SKM-1 (cell line): ENCODE measurements around the gene S100G.
"Not testable (repeated sequence)": the region's sequence is repeated elsewhere in the genome, so short reads cannot be mapped to it uniquely, and the experiment has no call there.

ENCODE experiments used
- DNase-seq: peaks from one replicate; lab custom pipeline; 2025; ENCODE audit not compliant: unreplicated experiment; lab: John Stamatoyannopoulos, UW

The S100G gene

GRCh38 chrX:16649858-16650257 is at the start of gene S100G:
S100G (plus strand) TSS chrX:16650158; CDS start chrX:16651007, 849 bp downstream.
- DNase-seq = no peak

- no peak for DNase-seq
These were observed 48.1 kb upstream of the S100G start for GRCh38 chrX:16601885-16602284.

- DNase-seq = not testable (repeated sequence)
These were observed 46.7 kb upstream of the S100G start for GRCh38 chrX:16603235-16603634.

GRCh38 chrX:16603822-16604221 is 46.1 kb upstream of the S100G start:
- DNase-seq = no peak

- no peak for DNase-seq
These were observed 45.6 kb upstream of the S100G start for GRCh38 chrX:16604337-16604736.

DNA sequence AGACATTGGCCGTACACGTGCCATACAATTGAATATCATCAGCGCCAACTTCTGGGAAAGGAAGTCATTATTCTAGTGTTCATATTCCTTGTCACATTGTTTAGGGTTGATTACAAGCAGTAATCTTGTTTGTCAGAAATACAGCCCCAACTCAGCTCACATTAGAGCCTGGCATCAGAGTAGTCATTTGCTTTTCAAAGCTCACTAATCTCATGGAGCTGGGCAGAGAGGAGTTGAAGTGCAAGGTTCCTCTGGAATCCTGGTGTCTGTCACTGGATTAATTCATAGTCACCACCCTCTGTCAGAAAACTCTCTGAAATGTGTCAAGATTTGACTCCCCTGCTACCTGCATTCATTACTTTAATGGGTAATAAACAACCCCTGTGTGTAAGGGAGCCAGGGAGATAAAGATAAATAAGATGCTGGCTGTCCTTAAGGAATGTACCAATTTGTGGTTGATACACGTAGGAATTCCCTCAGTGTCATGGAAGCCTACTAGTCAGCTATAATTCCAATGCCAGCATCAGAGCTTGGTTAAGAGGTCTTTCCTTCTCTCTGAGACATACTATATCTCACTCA is 43.7 kb upstream of the S100G start:
- DNase-seq = no peak

- DNase-seq = no peak
These were observed 39.8 kb upstream of the S100G start for GRCh38 chrX:16610121-16610621.

GRCh38 chrX:16610654-16611053 is 39.3 kb upstream of the S100G start:
- DNase-seq = not testable (repeated sequence)

DNA sequence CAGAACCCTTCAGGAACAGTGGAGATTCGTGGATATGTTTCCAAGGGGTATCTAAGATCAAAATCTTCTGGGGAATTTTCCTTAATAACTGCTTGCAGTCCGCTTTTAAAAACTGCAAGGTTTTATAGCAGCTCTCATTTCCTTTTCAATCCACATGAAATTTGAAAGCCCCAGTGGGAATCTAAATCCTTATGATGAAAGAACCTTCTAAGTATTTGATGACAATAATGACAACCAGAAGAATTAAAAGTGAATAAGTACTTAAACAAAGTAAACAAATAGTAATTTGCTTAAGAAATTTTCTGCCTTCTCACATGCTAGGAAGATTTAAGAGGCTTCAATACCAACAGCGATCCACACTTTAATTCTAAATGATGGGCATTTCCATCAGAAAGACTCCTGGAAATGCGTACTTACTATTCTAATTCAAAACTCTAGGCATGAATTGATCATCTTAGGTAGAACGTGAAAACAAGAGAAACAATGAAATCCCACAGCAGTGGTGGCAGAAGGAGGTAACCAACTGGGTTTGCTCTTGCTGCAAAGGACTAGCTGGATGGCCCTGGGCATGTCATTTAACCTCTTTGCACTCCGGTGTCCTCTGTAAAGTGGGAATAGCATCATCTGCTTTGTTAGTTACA is 37.6 kb upstream of the S100G start:
- DNase-seq = no peak

DNA sequence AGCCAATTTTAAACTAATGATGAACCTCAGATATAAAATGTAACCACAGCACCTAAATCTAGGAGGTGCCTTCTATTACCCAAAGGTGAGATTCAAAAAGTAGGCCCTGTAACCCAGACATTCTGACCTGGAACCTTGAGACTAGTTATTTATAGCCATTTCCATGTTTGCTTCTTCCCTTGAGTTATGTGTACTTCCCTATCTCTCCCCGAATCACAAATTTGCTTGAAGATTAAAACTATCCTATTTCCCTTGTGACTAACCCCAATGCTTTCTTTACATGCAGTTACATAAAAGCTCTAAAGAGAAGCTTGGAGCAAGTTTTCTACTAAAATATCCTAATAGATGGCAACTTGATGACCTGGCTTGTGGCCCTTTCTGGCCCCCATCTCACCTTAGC is 32.6 kb upstream of the S100G start:
- no peak for DNase-seq

DNA sequence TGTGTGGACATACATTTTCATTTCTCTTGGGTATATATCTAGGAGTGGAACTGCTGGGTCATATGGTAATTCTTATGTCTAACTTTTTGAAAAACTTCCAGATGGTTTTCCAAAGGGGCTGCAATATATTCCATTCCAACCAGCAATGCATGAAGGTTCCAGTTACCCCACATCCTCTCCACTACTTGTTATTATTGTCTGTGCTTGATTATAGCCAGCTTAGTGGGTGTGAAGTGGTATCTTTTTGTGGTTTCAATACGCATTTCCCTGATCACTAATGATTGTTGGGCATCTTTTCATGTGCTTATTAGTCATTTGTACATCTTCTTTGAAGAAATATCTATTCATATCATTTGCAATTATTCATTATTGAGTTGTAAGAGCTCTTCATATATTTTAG is 31.5 kb upstream of the S100G start:
- no peak for DNase-seq

DNA sequence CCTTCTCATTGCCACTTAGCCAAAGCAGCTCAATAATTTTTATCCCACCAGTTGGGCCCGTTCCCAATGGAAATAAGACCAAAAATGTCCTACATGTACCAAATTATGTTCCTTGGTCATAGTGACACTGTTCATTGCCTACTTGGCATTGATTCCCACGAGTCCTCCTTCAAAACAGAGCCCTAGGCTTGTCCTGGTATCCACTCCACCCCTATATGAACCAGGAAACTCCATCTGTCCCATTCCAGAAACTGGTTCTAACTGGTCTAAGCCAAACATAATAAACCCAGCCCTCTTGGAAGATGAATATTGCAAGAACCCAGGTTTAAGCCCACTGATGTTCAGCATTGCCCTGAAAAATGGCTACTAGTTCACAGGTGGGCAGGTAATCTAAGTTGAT is 30.9 kb upstream of the S100G start:
- no peak for DNase-seq

GRCh38 chrX:16628511-16628910 is 21.4 kb upstream of the S100G start:
- not testable (repeated sequence) for DNase-seq

DNA sequence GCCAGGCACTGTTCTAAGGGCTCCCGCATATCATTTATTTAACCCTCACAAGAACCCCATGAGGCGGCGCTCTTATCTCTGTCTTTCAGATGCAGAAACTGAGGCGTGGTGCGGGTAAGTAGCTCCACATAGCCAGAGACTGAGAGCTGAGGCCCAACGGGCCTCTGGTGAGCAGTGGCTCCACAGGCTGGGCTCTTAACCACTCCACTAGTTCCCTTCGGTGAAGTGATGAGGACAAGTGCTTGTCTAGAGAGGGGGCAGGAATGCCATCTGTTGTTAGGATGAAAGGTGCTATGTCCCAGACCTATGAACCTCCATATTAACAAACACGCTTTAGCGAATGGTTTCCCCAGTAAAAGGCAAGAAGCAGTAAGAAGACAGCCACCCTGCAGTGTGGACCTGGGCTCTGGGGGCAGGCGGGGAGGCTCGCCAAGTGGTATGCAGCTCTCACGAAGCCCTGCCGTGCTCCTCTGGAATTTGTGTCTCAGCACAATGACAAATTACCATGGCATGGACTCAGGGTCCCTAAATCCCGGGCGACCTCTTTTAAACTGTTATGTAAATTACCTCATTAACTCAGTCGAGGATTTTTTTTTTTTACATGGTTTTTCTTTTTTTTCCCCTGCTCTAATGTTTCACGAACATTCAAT is 20.9 kb upstream of the S100G start:
- no peak for DNase-seq

- no peak for DNase-seq
These were observed 20.0 kb upstream of the S100G start for GRCh38 chrX:16629909-16630308.

DNA sequence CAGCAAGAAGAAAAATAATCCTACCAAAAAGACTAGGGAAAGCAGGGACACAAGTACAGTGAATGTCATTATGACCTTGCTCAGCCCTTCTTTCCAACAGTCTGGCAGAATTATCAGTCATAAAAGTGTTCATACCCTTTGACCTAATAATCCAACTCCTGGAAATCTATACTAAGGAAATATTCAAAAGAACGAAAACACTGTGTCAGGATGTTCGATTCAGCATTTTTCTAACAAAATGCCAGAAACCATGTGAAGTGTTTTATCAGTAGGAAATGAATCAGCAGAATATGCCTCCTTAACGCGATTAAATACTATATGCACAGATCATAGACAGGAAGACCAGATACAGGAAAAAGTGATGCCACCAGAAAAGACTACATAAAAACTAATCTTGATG is 16.2 kb upstream of the S100G start:
- DNase-seq = no peak

DNA sequence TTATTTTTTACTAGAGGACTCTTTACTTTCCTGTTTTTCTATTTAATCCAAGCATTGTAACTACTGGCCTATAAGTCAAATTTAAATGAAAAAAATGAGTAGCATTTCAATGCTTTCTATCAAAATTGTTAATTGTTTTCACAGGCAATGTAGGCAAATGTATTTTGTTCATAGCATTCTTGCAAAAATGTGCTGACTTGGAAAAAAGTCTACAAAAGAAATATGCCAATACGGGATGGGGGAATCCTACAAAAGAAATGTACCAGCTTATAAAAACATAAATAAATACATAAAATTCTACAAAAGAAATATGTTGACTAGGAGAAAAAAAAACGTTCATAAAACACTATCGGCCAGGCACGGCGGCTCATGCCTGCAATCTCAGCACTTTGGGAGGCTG is 14.9 kb upstream of the S100G start:
- DNase-seq = no peak

- DNase-seq = no peak
These were observed 14.4 kb upstream of the S100G start for GRCh38 chrX:16635596-16635995.

DNA sequence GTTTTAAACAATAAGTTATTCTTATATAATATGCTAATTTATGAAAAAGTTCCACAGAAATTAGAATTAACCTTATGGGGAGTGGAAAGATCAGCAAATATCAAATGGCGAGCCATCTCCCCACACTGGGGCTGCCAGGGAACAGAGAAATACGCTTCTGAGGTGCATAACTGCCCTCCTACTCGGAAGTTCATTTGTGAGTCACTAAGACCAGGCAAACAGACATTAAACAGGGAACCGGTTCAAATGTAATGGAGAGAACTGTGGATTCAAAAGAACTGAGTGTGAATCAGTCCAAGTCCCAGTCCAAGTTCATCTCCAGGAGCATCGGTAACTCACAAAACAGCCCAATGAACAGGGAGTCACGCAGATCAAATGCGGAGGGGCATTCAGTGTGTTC is 11.4 kb upstream of the S100G start:
- DNase-seq = no peak

- no peak for DNase-seq
These were observed 10.0 kb upstream of the S100G start for GRCh38 chrX:16639966-16640365.

DNA sequence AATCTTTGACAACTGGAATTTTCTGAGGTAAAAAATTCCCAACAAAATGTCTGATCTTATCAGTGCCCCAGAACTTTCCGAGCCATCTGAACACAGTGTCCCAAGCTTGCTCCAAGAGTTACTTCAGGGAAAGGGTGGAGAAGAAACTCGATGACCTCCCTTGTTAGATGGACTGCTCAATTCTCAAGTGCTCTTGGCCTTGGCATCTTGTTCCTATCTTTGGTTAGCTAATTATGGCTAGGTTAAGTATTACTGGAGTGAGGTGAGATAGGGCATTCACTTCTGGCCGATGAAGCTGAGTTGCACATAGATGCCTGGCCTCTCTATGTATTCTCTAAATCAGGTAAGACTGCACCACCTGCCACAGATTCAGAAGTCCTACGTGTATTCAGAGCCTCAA is 9.1 kb upstream of the S100G start:
- DNase-seq = no peak

DNA sequence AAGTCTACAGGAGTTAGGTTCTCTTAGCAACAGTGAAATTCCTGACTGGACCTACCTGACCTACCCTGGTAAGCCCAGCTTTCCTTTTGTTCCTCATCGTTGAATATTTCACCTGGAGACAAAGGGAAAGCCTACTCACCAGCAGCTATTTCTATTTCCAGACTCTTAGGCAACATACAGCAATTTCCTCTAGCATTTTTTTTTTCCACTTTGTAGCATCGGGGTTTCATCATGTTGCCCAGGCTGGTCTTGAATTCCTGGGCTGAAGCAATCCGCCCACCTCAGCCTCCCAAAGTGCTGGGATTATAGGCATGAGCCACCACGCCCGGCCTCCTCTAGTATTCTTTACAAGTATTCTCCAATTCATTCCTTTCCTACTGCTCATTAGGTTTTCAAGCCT is 6.8 kb upstream of the S100G start:
- no peak for DNase-seq
